Smooth muscle cell (in vitro differentiated cells): Measurements from ENCODE around the gene GIPR. TPM values are rescaled to one million over a fixed set of nuclear protein-coding genes. Genes with fewer than 3 reads are reported as not detected.

Experiments used
- DNase-seq: peaks from one replicate; lab custom pipeline; 2025; ENCODE audit not compliant: unreplicated experiment; lab: John Stamatoyannopoulos, UW
- H2AFZ ChIP-seq: fragments of 200-600 bp; sonication (generic); 2 replicates; pipeline ENCODE4 v1.6.0; 2016; ENCODE audit warnings: antibody characterized with exemption, low read depth, mild to moderate bottlenecking
- H3F3A ChIP-seq: fragments of 200-600 bp; sonication (generic); 2 replicates; pipeline ENCODE4 v1.6.0; 2017; ENCODE audit warnings: antibody characterized with exemption, low read depth
- H3K27ac ChIP-seq: fragments of 200-600 bp; sonication (generic); 2 replicates; pipeline ENCODE4 v1.5.1; 2016; ENCODE audit warnings: low read depth, mild to moderate bottlenecking
- H3K27me3 ChIP-seq: fragments of 200-600 bp; sonication (generic); 2 replicates; pipeline ENCODE4 v1.6.1; 2016; ENCODE audit warnings: low read depth, mild to moderate bottlenecking
- H3K36me3 ChIP-seq: fragments of 200-600 bp; sonication (generic); 2 replicates; pipeline ENCODE4 v1.5.1; 2016; ENCODE audit warnings: low read depth
- H3K4me1 ChIP-seq: fragments of 200-600 bp; sonication (generic); 2 replicates; pipeline ENCODE4 v1.5.1; 2016; ENCODE audit warnings: low read depth
- H3K4me2 ChIP-seq: fragments of 200-600 bp; sonication (generic); 2 replicates; pipeline ENCODE4 v1.6.0; 2016; ENCODE audit warnings: mild to moderate bottlenecking
- H3K4me3 ChIP-seq: fragments of 200-600 bp; sonication (generic); 2 replicates; pipeline ENCODE4 v1.5.1; 2016; ENCODE audit warnings: mild to moderate bottlenecking
- H3K79me2 ChIP-seq: fragments of 200-600 bp; sonication (generic); 2 replicates; pipeline ENCODE4 v1.6.0; 2016; ENCODE audit warnings: low read depth, mild to moderate bottlenecking
- H3K9ac ChIP-seq: fragments of 200-600 bp; sonication (generic); 2 replicates; pipeline ENCODE4 v1.6.0; 2016; ENCODE audit warnings: low read depth
- H3K9me3 ChIP-seq: fragments of 200-600 bp; sonication (generic); replicated peaks from 2 replicates; pipeline ENCODE4 v1.5.1; 2016; ENCODE audit warnings: low read depth
- H4K20me1 ChIP-seq: fragments of 200-600 bp; sonication (generic); 2 replicates; pipeline ENCODE4 v1.6.0; 2016; ENCODE audit warnings: low read depth
- WGBS: methylation state at CpG from one replicate; pipeline ENCODE4 v1.1.7; 2016; ENCODE audit warnings: low lambda C conversion rate; 5-methylcytosine and 5-hydroxymethylcytosine counted together
- polyA plus RNA-seq: library from polyadenylated mRNA; unstranded; fragments of >200 nt; fragmentation: Nextera tagmentation; extraction: Ambion mirVana; gene quantifications from 2 replicates; pipeline ENCODE4 v1.2.1, GENCODE V29; 2016
- total RNA-seq: library from RNA; depleted of rRNA; stranded (reverse); fragments of >200 nt; gene quantifications from 2 replicates; pipeline ENCODE4 v1.2.3, GENCODE V29; 2014
- TF ChIP-seq, protein P1 (sequence below): fragments of 200-600 bp; sonication (generic); IDR thresholded peaks from 2 replicates; pipeline ENCODE4 v1.5.1; 2017; ENCODE audit warnings: borderline replicate concordance, mild to moderate bottlenecking, antibody characterized with exemption; ENCODE audit not compliant: insufficient read depth, poor library complexity, severe bottlenecking

GIPR gene
- total and polyA plus RNA-seq, 2 experiments from 2014 or later = 0.99 to 2.4 TPM

DNA sequence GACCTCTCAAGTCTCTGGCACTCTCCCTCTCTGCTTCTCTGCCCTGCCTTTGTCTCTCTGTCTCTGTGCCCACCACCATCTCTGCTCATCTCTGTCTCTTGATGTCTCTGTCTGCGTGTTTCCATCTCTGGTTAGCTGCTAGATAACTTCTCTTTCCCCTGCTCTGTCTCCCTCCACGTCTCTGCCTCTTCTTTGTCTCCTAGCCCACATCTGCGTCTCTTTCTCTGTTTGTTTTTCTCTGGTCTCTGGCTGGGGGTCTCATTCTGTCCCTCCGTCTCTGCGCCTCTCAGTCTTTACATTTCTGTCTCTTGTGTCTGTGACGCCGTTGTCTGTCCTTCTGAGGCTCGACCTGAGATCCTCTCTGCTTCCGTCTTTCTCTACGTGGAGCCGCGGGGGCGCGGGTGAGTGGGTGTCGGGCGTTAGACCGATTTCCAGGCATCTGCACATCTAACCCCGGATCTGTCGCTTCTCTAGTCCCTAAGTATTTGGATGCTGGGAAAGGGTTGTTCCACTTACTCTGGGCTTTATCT is 386 bp downstream of the GIPR start:
- 3% methylated on average over 19 of the region's 19 CpGs for WGBS
- Histone ChIP-seq H3K36me3 (no peaks in the 10 kb centered on the region), H3K9ac (peak overlapping the region; percentile 85), H3K4me3 (peak overlapping the region; percentile 84), H3K79me2 (no peaks in the 10 kb centered on the region), H3K4me2 (peak overlapping the region; percentile 99), H3K4me1 (peaks cover 16% of the 10 kb centered on the region), H3K9me3 (no peaks in the 10 kb centered on the region), H3F3A (no peaks in the 10 kb centered on the region), H2AFZ (peak overlapping the region; percentile 93), H4K20me1 (no peaks in the 10 kb centered on the region), H3K27ac (peak overlapping the region; percentile 60), H3K27me3 (no peaks in the 10 kb centered on the region)
- DNase-seq = no peak
- TF ChIP-seq, protein P1, sequence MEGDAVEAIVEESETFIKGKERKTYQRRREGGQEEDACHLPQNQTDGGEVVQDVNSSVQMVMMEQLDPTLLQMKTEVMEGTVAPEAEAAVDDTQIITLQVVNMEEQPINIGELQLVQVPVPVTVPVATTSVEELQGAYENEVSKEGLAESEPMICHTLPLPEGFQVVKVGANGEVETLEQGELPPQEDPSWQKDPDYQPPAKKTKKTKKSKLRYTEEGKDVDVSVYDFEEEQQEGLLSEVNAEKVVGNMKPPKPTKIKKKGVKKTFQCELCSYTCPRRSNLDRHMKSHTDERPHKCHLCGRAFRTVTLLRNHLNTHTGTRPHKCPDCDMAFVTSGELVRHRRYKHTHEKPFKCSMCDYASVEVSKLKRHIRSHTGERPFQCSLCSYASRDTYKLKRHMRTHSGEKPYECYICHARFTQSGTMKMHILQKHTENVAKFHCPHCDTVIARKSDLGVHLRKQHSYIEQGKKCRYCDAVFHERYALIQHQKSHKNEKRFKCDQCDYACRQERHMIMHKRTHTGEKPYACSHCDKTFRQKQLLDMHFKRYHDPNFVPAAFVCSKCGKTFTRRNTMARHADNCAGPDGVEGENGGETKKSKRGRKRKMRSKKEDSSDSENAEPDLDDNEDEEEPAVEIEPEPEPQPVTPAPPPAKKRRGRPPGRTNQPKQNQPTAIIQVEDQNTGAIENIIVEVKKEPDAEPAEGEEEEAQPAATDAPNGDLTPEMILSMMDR = no peak

DNA sequence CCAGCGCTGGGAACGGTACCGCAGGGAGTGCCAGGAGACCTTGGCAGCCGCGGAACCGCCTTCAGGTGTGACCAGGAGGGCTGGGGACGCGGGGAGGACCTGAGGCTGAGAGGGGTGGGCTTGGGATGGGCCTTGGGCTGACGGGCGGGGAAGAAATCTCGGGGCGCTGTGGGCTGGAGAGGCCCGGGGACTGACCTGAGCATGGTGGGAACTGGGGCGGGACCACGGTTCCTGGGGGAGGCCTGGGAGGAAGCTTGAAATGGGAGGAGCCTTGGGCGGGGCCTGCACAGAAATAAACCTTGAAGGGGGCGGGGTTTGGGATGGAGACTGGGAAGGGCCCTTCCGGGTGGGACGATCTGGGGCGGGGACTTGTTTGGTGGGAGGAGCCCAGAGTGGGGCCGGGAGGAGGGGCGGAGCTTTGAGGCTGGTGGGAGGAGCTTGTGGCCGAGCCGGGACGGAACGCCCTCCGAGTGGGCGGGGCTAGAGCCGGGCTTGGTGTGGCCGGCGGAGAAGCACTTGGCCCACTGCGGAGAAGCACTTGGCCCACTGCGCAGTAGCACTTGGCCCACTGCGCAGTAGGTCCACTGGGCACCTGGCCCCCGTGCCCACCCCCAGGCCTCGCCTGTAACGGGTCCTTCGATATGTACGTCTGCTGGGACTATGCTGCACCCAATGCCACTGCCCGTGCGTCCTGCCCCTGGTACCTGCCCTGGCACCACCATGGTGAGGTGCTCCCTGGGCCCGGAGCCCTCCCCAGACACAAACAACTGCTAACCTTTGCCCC is 2.8 kb downstream of the GIPR start:
- Histone ChIP-seq H3K79me2 (no peaks in the 10 kb centered on the region), H3K9ac (no peak overlapping the region), H3K9me3 (no peaks in the 10 kb centered on the region), H3K36me3 (no peaks in the 10 kb centered on the region), H3K4me2 (peak overlapping the region; percentile 14), H3K27ac (no peak overlapping the region), H2AFZ (no peak overlapping the region), H3K27me3 (no peaks in the 10 kb centered on the region), H3K4me3 (no peak overlapping the region), H3F3A (no peaks in the 10 kb centered on the region), H4K20me1 (no peaks in the 10 kb centered on the region), H3K4me1 (peaks cover 16% of the 10 kb centered on the region)
- WGBS = 27% methylated on average over 28 of the region's 42 CpGs
- peak; percentile 22 for DNase-seq
- TF ChIP-seq, protein P1 = no peak

DNA sequence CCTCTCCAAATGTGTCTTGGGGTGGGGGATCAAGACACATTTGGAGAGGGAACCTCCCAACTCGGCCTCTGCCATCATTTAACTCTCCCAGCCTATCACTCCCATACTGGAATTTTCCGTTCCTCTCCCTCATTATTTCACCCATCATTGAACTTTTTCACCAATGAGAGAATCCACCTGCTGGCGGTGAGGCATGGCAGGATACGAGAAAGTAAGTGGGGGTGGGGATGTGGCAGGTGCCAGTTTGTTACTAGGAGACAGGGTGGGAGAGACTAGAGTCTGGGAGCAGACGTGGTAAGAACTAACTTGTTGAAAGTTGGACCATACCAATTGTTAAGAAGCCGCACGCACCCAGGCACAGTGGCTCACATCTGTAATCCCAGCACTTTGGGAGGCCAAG is 6.9 kb downstream of the GIPR start:
- H3K4me1 ChIP-seq = peaks cover 13% of the 10 kb centered on the region
- no peaks in the 10 kb centered on the region for H3K9me3 ChIP-seq
- H3K4me2 ChIP-seq = no peak overlapping the region
- no peaks in the 10 kb centered on the region for H3F3A ChIP-seq
- DNase-seq = no peak
- H4K20me1 ChIP-seq = no peaks in the 10 kb centered on the region
- H3K79me2 ChIP-seq = no peaks in the 10 kb centered on the region
- H3K27me3 ChIP-seq = no peaks in the 10 kb centered on the region
- no peak overlapping the region for H3K27ac ChIP-seq
- 92% methylated on average over 7 of the region's 7 CpGs for WGBS
- no peaks in the 10 kb centered on the region for H3K36me3 ChIP-seq
- no peak overlapping the region for H2AFZ ChIP-seq
- H3K4me3 ChIP-seq = no peak overlapping the region
- TF ChIP-seq, protein P1 = no peak
- no peak overlapping the region for H3K9ac ChIP-seq
